ENCODE results near the gene TMEM121B.

DNA sequence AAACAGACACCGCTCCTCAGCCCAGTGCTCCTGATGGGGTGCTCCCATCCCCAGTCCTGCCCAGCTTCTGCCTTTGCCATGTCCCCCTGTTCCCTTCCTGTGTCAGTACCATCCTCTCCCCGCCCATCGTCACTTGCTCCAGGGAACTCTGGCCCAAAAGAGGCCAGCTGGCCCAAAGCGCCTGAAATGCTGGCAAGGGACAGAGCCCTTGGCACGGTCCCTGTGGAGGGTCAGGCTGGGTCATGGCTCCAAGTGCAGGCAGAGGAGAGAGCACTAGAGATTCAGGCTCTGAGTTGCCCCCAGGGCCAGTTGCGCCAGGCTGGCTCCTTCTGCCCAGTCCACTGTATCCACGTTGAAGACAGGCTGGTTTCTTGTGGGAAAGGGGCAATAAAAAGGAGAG, 46.3 kb upstream of the TMEM121B start:
- TF ChIP-seq, protein P1, sequence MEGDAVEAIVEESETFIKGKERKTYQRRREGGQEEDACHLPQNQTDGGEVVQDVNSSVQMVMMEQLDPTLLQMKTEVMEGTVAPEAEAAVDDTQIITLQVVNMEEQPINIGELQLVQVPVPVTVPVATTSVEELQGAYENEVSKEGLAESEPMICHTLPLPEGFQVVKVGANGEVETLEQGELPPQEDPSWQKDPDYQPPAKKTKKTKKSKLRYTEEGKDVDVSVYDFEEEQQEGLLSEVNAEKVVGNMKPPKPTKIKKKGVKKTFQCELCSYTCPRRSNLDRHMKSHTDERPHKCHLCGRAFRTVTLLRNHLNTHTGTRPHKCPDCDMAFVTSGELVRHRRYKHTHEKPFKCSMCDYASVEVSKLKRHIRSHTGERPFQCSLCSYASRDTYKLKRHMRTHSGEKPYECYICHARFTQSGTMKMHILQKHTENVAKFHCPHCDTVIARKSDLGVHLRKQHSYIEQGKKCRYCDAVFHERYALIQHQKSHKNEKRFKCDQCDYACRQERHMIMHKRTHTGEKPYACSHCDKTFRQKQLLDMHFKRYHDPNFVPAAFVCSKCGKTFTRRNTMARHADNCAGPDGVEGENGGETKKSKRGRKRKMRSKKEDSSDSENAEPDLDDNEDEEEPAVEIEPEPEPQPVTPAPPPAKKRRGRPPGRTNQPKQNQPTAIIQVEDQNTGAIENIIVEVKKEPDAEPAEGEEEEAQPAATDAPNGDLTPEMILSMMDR (conservative IDR thresholded peaks at IDR 0.05; ENCODE audit: low read length), result no peak
- TF ChIP-seq EZH2phosphoT487 (IDR thresholded peaks at IDR 0.05; ENCODE audit: borderline replicate concordance, low read depth, low read length), result no peak

All from OCI-LY7 (cell line).